GM23338 (cell line): ENCODE results near the gene DYNC2LI1.

ENCODE experiments used
- EZH2 ChIP-seq: fragments of 200-600 bp; sonication (generic); IDR thresholded peaks from one replicate; pipeline ENCODE4 v1.8.0; 2017; ENCODE audit warnings: antibody characterized with exemption, mild to moderate bottlenecking, low read depth; ENCODE audit not compliant: unreplicated experiment
- JUNB ChIP-seq: IDR thresholded peaks from one replicate; pipeline ENCODE4 v1.6.1; 2016; ENCODE audit warnings: antibody characterized with exemption; ENCODE audit not compliant: unreplicated experiment
- POLR2AphosphoS5 ChIP-seq: IDR thresholded peaks from 2 replicates; pipeline ENCODE4 v1.6.1; 2016; ENCODE audit warnings: antibody characterized with exemption, low read depth
- TF ChIP-seq, protein P1 (sequence below), 2 experiments: fragments of 200-600 bp in 1 of 2; sonication (generic) in 1 of 2; conservative IDR thresholded peaks; 2 replicates each; pipeline versions ENCODE4 v1.5.1 to v1.6.1; 2016 to 2017; ENCODE audit warnings: antibody characterized with exemption in 2 of 2, low read depth in 2 of 2, mild to moderate bottlenecking in 2 of 2, moderate library complexity in 1 of 2

DNA sequence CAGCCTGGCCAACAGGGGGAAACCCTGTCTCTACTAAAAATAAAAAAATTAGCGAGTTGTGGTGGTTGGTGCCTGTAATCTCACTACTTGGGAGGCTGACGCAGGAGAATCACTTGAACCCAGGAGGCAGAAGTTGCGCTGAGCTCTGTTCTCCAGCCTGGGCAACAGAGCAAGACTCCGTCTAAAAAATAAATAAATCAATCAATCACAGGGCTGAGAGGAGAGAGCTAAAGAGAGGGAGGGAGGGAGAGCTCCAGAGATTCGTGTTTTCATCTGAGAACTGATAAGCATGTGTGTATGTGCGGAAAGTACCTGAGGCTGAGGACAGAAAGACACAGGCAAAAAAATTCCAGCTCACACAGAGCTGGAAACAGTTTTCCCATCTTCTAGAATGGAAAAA lies 37.2 kb upstream of the DYNC2LI1 start:
- TF ChIP-seq, protein P1, sequence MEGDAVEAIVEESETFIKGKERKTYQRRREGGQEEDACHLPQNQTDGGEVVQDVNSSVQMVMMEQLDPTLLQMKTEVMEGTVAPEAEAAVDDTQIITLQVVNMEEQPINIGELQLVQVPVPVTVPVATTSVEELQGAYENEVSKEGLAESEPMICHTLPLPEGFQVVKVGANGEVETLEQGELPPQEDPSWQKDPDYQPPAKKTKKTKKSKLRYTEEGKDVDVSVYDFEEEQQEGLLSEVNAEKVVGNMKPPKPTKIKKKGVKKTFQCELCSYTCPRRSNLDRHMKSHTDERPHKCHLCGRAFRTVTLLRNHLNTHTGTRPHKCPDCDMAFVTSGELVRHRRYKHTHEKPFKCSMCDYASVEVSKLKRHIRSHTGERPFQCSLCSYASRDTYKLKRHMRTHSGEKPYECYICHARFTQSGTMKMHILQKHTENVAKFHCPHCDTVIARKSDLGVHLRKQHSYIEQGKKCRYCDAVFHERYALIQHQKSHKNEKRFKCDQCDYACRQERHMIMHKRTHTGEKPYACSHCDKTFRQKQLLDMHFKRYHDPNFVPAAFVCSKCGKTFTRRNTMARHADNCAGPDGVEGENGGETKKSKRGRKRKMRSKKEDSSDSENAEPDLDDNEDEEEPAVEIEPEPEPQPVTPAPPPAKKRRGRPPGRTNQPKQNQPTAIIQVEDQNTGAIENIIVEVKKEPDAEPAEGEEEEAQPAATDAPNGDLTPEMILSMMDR (conservative IDR thresholded peaks at IDR 0.05; ENCODE audit: low read depth in 2 of 2) = no peak
- TF ChIP-seq EZH2 (no peak), JUNB (no peak), POLR2AphosphoS5 (no peak)
